ENCODE measurements around the gene TEPSIN. TPM values are rescaled to one million over a fixed set of nuclear protein-coding genes. Genes with fewer than 3 reads are reported as not detected.

Gene TEPSIN
- total RNA-seq, 6 donors from 2014 or later, result 33.1 to 141 (median 49.7) TPM

GRCh38 chr17:81191116-81191515 is 47.7 kb downstream of the TEPSIN start:
- Histone ChIP-seq H3K36me3 (peaks cover 0 to 20% (median 9%) of the 10 kb centered on the region in 4 donors), H3K4me3 (no peak overlapping the region), H3K27ac (no peak overlapping the region), H3K4me1 (peaks cover 0 to 9% (median 3%) of the 10 kb centered on the region in 4 donors), H3K9me3 (no peaks in the 10 kb centered on the region), H3K27me3 (no peaks in the 10 kb centered on the region)
- TF ChIP-seq, protein P1, sequence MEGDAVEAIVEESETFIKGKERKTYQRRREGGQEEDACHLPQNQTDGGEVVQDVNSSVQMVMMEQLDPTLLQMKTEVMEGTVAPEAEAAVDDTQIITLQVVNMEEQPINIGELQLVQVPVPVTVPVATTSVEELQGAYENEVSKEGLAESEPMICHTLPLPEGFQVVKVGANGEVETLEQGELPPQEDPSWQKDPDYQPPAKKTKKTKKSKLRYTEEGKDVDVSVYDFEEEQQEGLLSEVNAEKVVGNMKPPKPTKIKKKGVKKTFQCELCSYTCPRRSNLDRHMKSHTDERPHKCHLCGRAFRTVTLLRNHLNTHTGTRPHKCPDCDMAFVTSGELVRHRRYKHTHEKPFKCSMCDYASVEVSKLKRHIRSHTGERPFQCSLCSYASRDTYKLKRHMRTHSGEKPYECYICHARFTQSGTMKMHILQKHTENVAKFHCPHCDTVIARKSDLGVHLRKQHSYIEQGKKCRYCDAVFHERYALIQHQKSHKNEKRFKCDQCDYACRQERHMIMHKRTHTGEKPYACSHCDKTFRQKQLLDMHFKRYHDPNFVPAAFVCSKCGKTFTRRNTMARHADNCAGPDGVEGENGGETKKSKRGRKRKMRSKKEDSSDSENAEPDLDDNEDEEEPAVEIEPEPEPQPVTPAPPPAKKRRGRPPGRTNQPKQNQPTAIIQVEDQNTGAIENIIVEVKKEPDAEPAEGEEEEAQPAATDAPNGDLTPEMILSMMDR (IDR thresholded peaks at IDR 0.05), result no peak
- ATAC-seq (ENCODE audit: low FRiP score in 2 of 2) (no peak), DNase-seq (peak in 1 of 2 donors; percentile 74)
- 88 to 93% methylated on average over 14 to 20 of the region's 20 CpGs for WGBS, 2 donors

GRCh38 chr17:81190591-81190990 is 48.3 kb downstream of the TEPSIN start:
- TF ChIP-seq POLR2AphosphoS5 (IDR thresholded peaks at IDR 0.05), result no peak
- no peak for TF ChIP-seq POLR2A (IDR thresholded peaks at IDR 0.05)
- TF ChIP-seq EP300 (IDR thresholded peaks at IDR 0.05), result no peak
- H3K36me3 ChIP-seq, result peaks cover 0 to 18% (median 9%) of the 10 kb centered on the region in 4 donors
- no peak overlapping the region for H3K4me3 ChIP-seq
- DNase-seq (peak in 1 of 2 donors; percentile 78), ATAC-seq (ENCODE audit: low FRiP score in 2 of 2) (no peak)
- H3K9me3 ChIP-seq, result no peaks in the 10 kb centered on the region
- H3K27ac ChIP-seq, result no peak overlapping the region
- H3K4me1 ChIP-seq, result peaks cover 0 to 9% (median 3%) of the 10 kb centered on the region in 4 donors
- WGBS, 2 donors, result 96 to 97% methylated on average over 19 to 22 of the region's 28 CpGs
- H3K27me3 ChIP-seq, result no peaks in the 10 kb centered on the region

GRCh38 chr17:81189670-81190530 is 49.0 kb downstream of the TEPSIN start:
- Histone ChIP-seq H3K4me1 (peaks cover 0 to 9% (median 3%) of the 10 kb centered on the region in 4 donors), H3K36me3 (peaks cover 0 to 18% (median 6%) of the 10 kb centered on the region in 4 donors), H3K4me3 (no peak overlapping the region), H3K9me3 (no peaks in the 10 kb centered on the region), H3K27me3 (no peaks in the 10 kb centered on the region), H3K27ac (no peak overlapping the region)
- DNase-seq (peak in 1 of 2 donors; percentile 77), ATAC-seq (ENCODE audit: low FRiP score in 2 of 2) (no peak)
- WGBS, 2 donors, result 86 to 87% methylated on average over 11 to 25 of the region's 27 CpGs
- no peak for TF ChIP-seq POLR2AphosphoS5 (IDR thresholded peaks at IDR 0.05)
- TF ChIP-seq, protein P1 (IDR thresholded peaks at IDR 0.05), result peak in 3 of 6 experiments; percentile 12 to 30 (median 13)

DNA sequence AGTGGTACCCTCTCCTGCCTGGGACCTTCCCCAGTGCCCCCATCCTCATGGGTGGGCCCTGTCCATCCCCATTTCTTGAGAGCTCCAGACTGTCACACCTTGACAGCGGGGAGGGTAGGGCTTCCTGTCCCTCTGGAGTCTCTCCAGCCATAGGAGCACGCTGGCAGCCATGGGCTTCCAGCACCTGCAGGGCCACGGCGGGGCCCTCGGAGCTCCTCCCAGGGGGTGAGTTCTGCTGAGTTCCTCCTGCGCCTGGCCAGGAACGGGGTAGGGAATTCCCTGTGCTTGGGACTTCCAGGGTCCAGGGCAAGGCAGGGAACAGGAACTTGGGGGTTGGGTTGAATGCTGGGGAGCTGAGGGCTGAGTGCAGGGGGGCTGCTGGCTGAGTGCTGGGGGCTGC is 49.8 kb downstream of the TEPSIN start:
- Histone ChIP-seq H3K4me1 (peaks cover 0 to 7% (median 3%) of the 10 kb centered on the region in 4 donors), H3K27me3 (no peaks in the 10 kb centered on the region), H3K27ac (no peak overlapping the region), H3K36me3 (peaks cover 0 to 15% (median 5%) of the 10 kb centered on the region in 4 donors), H3K4me3 (no peak overlapping the region), H3K9me3 (no peaks in the 10 kb centered on the region)
- ATAC-seq (ENCODE audit: low FRiP score in 2 of 2) (no peak), DNase-seq (peak in 1 of 2 donors; percentile 53)
- TF ChIP-seq EP300 (IDR thresholded peaks at IDR 0.05), result no peak
- no peak for TF ChIP-seq POLR2A (IDR thresholded peaks at IDR 0.05)
- no peak for TF ChIP-seq POLR2AphosphoS5 (IDR thresholded peaks at IDR 0.05)
- TF ChIP-seq, protein P1 (IDR thresholded peaks at IDR 0.05), result no peak
- 100% methylated on average over 7 of the region's 7 CpGs; no CpG with 5 or more reads in 1 of the 2 donors for WGBS, 2 donors

DNA sequence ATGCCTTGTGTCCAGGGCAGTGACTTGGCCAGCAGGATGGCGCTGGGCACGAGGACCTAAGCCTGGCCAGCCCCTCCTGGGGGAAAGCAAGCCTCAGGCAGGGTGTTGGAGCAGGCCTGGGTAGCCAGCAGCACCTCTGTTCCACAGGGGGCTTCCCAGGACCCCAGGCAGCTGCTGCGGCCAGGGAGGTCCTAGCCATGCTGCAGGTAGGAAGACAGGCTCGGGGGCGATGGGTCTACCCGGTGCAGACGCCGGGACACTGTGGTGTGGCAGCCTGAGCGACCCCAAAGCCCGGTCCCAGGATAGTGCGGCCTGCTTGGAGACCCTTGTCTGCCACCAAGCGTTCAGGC is 50.4 kb downstream of the TEPSIN start:
- no peak overlapping the region for H3K27ac ChIP-seq
- DNase-seq (no peak), ATAC-seq (ENCODE audit: low FRiP score in 2 of 2) (no peak)
- H3K4me1 ChIP-seq, result peaks cover 0 to 2% (median under 1%) of the 10 kb centered on the region in 4 donors
- no peak overlapping the region for H3K4me3 ChIP-seq
- H3K27me3 ChIP-seq, result no peaks in the 10 kb centered on the region
- no peak for TF ChIP-seq POLR2A (IDR thresholded peaks at IDR 0.05)
- no peak for TF ChIP-seq EP300 (IDR thresholded peaks at IDR 0.05)
- no peak for TF ChIP-seq POLR2AphosphoS5 (IDR thresholded peaks at IDR 0.05)
- TF ChIP-seq, protein P1 (IDR thresholded peaks at IDR 0.05), result no peak
- peaks cover 0 to 15% (median 5%) of the 10 kb centered on the region in 4 donors for H3K36me3 ChIP-seq
- no peaks in the 10 kb centered on the region for H3K9me3 ChIP-seq
- 92% methylated on average over 10 of the region's 12 CpGs; no CpG with 5 or more reads in 1 of the 2 donors for WGBS, 2 donors

Data from upper lobe of left lung (tissue), 6 donors.